Heart left ventricle (tissue), 16 donors: ENCODE measurements around the gene CUX1. TPM values are rescaled to one million over a fixed set of nuclear protein-coding genes. Genes with fewer than 3 reads are reported as not detected.

Experiments
- ATAC-seq, 4 donors: fragments of 200-7000 bp; cut with Tn5 transposase; one replicate each; pipeline ENCODE4 v1.9.1; 2020 to 2022; ENCODE audit warnings: moderate library complexity in 4 of 4, mild to moderate bottlenecking in 3 of 4, moderate number of reproducible peaks in 1 of 4
- DNase-seq, 5 donors: peaks; one replicate each; pipeline ENCODE4 v3.0.0-alpha.2; 2020
- H3K27ac ChIP-seq, 12 donors: fragments of 200-600 bp; sonication (generic) in 4 of 12; one replicate each; pipeline versions ENCODE4 v1.5.0 to v1.8.0; 2016 to 2022; ENCODE audit warnings: mild to moderate bottlenecking in 2 of 12
- H3K27me3 ChIP-seq, 9 donors: fragments of 200-600 bp; sonication (generic) in 2 of 9; one replicate each; pipeline versions ENCODE4 v1.5.1 to v1.8.0; 2016 to 2022; ENCODE audit warnings: mild to moderate bottlenecking in 3 of 9
- H3K36me3 ChIP-seq, 9 donors: fragments of 200-600 bp; sonication (generic) in 2 of 9; one replicate each; pipeline versions ENCODE4 v1.5.0 to v1.8.0; 2018 to 2022; ENCODE audit warnings: mild to moderate bottlenecking in 2 of 9
- H3K4me1 ChIP-seq, 12 donors: fragments of 200-600 bp; sonication (generic) in 4 of 12; one replicate each; pipeline versions ENCODE4 v1.5.0 to v1.8.0; 2016 to 2022; ENCODE audit warnings: mild to moderate bottlenecking in 3 of 12
- H3K4me3 ChIP-seq, 12 donors: fragments of 200-600 bp; sonication (generic) in 4 of 12; one replicate each; pipeline versions ENCODE4 v1.5.0 to v1.8.0; 2017 to 2022; ENCODE audit warnings: mild to moderate bottlenecking in 9 of 12, moderate library complexity in 4 of 12
- H3K9me3 ChIP-seq, 12 donors: fragments of 200-600 bp; sonication (generic) in 4 of 12; one replicate each; pipeline versions ENCODE4 v1.5.0 to v1.8.0; 2016 to 2022; ENCODE audit warnings: mild to moderate bottlenecking in 1 of 12
- CTCF ChIP-seq, 12 donors: fragments of 200-600 bp; sonication (generic) in 4 of 12; IDR thresholded peaks; one replicate each; pipeline versions ENCODE4 v1.5.0 to v1.8.0; 2018 to 2022; ENCODE audit warnings: antibody characterized with exemption in 12 of 12, mild to moderate bottlenecking in 5 of 12
- POLR2A ChIP-seq, 2 donors: fragments of 450-650 bp; IDR thresholded peaks; one replicate each; pipeline ENCODE4 v1.6.1; 2017; ENCODE audit warnings: antibody characterized with exemption in 2 of 2, mild to moderate bottlenecking in 2 of 2, moderate library complexity in 2 of 2
- WGBS, 4 donors: extraction: QIAGEN DNeasy Blood & Tissue Kit in 2 of 4; methylation state at CpG; one replicate each; pipeline versions ENCODE4 v1.1.5 to v1.1.7; 2013 to 2018; 5-methylcytosine and 5-hydroxymethylcytosine counted together
- intact Hi-C, 10 donors: fragments of 100-400 bp; cut with DNase I; formaldehyde crosslinking; loops; one replicate each; pipeline versions ENCODE4 v1.11.1 to v1.14.2; 2022
- polyA plus RNA-seq, 2 donors: library from polyadenylated mRNA; stranded (reverse); fragments of 200-250 nt; gene quantifications; one replicate each; pipeline ENCODE4 v1.2.3, GENCODE V29; 2013
- total RNA-seq, 9 donors: library from RNA; depleted of rRNA in 2 of 9; stranded (reverse); fragments of >200 nt in 2 of 9; fragmentation: NEBNext Ultra II Directional in 3 of 9; extraction: Animal tissue kit (Norgen Biotek cat#: 25700) in 3 of 9; gene quantifications; one replicate each; pipeline versions ENCODE4 v1.1.0 to v1.2.4, GENCODE V29; 2016 to 2023
- donor health status: ischemic (EF 13 %, LVEDD 7.1; RV severe dilation, severe dysfunction).
- donor health status: healthy with polysubstance abuse.
- donor health status: DM: no; HTN: yes; CAD: no.
- donor health status: DM: no; HTN: no; CAD: no.
- donor health status: ischemic (EF 25% LVEDD 6.9; RV normal size, moderate dysfunction).
- donor health status: ischemic (EF 25% LVEDD 5.7; RV mildly dilated, moderate dysfunction).
- donor health status: healthy.
- donor health status: DM: yes; HTN: yes; CAD: no.
- donor health status: ischemic (EF 35%, LVEDD 5.7; RV mildly dilated, moderate dysfunction).
- donor health status: nonischemic (EF 11% LVEDD 7.7; RV severe dilation, severe dysfunction).
- donor health status: DM: yes; HTN: yes; CAD: no.
- donor health status: PGD.
- donor health status: ischemic (EF 29% LVEDD 5.4; RV normal size, mild dysfunction).
- donor health status: nonischemic (EF 23%, LVEDD 6.1; RV moderate dilation, normal function).

CUX1 gene
- total and polyA plus RNA-seq, 11 donors: 51.9 to 173 (median 122) TPM

- Histone ChIP-seq H3K36me3 (no peaks in the 10 kb centered on the region), H3K4me1 (peaks cover 6 to 82% (median 47%) of the 10 kb centered on the region in 12 donors), H3K4me3 (no peak overlapping the region), H3K9me3 (no peaks in the 10 kb centered on the region), H3K27ac (peak overlapping the region in 5 of 12 donors; percentile 82 to 94 (median 87)), H3K27me3 (no peaks in the 10 kb centered on the region)
- 55 to 63% (median 61%) methylated on average over 14 of the region's 14 CpGs for WGBS, 4 donors
- intact Hi-C loops: no loop called here
- DNase-seq (no peak), ATAC-seq (no peak)
- TF ChIP-seq CTCF (IDR thresholded peaks at IDR 0.05) (no peak), POLR2A (IDR thresholded peaks at IDR 0.05) (no peak)
Measured at GRCh38 chr7:101880282-101881054, 63.0 kb downstream of the CUX1 start.

- ATAC-seq (peak in 1 of 4 donors; percentile 14), DNase-seq (no peak)
- Histone ChIP-seq H3K27me3 (no peaks in the 10 kb centered on the region), H3K27ac (peak overlapping the region; percentile 72 to 94 (median 84)), H3K4me3 (no peak overlapping the region), H3K9me3 (no peaks in the 10 kb centered on the region), H3K4me1 (peaks cover 6 to 89% (median 52%) of the 10 kb centered on the region in 12 donors), H3K36me3 (no peaks in the 10 kb centered on the region)
- no peak for TF ChIP-seq CTCF (IDR thresholded peaks at IDR 0.05)
- TF ChIP-seq POLR2A (IDR thresholded peaks at IDR 0.05): no peak
- intact Hi-C loops: no loop called here
- WGBS, 4 donors: 90 to 94% (median 92%) methylated on average over 7 of the region's 7 CpGs
Measured at GRCh38 chr7:101882005-101882421, 64.6 kb downstream of the CUX1 start.

DNA sequence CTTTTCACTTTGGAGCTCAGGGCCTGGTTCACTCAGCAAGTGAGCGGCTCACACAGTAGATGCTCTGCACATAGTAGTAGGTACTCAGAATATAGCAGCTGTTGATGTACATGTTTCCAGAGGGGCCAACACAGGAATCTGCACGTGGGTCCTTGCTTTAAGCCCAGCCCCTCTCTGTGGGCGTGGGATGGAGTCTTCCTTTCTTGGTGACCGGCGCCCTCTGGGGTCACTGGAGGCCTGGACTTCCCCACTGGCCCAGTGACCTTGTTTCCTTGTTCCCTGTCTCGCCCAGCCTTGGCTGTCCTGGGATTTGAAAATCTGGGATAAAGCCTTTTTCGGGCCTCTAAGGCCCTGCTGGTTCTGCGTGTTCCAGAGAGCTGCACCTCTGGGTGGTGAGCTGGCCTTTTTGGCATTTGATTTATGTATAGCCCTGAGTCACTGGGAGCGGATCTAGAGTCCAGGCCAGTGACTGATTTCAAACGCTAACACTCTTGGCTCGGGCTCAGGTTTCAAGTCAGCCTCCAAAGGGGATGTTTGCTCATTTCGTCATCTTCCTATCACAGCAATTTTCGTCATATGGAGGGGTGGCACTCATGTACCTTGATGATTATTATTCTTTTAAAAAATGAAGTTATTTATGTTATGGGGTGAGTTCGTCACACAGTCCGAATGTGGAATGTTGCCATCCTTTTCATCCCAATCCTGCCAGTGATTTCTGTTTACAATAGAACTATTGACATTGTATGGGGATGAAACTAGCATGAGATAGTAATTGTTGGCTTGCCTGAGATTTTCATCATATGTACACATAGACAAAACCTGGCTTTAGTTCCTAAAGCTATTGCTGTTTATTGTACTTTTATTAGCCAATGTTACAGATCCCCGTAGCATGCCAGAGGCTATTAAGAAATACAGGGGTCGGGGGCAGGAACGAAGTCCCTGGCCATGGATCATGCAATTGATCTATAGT lies 65.5 kb downstream of the CUX1 start:
- intact Hi-C loops: loop anchor here in 1 of 10 donors (1.0 kb wide), 1 partner anchor 26 kb away; no protein-coding TSS in a partner anchor
- peak overlapping the region in 1 of 12 donors; percentile 20 for H3K4me3 ChIP-seq
- DNase-seq (peak; percentile 79 to 94 (median 83)), ATAC-seq (peak; percentile 90 to 95 (median 94))
- H3K9me3 ChIP-seq: no peaks in the 10 kb centered on the region
- 23 to 30% (median 25%) methylated on average over 18 of the region's 18 CpGs for WGBS, 4 donors
- H3K27ac ChIP-seq: peak overlapping the region; percentile 72 to 94 (median 84)
- no peaks in the 10 kb centered on the region for H3K36me3 ChIP-seq
- no peaks in the 10 kb centered on the region for H3K27me3 ChIP-seq
- TF ChIP-seq CTCF (IDR thresholded peaks at IDR 0.05) (peak in 3 of 12 donors; percentile 10 to 20 (median 18)), POLR2A (IDR thresholded peaks at IDR 0.05) (no peak)
- H3K4me1 ChIP-seq: peaks cover 6 to 87% (median 52%) of the 10 kb centered on the region in 12 donors
